ENCODE data around the gene SORBS1. TPM values are rescaled to one million over a fixed set of nuclear protein-coding genes. Genes with fewer than 3 reads are reported as not detected.

The SORBS1 gene
- total RNA-seq, 1 donor from 2014 or later, result 28.2 TPM

- no peak overlapping the region for H3K4me3 Mint-ChIP-seq
- no peak overlapping the region for H3K27ac Mint-ChIP-seq
- H3K27me3 Mint-ChIP-seq, result no peaks in the 10 kb centered on the region
- H3K36me3 Mint-ChIP-seq, result no peaks in the 10 kb centered on the region
- H3K9me3 Mint-ChIP-seq, result no peaks in the 10 kb centered on the region
- no peak for DNase-seq (ENCODE audit: extremely low spot score, unreplicated experiment)
- TF ChIP-seq, protein P1, sequence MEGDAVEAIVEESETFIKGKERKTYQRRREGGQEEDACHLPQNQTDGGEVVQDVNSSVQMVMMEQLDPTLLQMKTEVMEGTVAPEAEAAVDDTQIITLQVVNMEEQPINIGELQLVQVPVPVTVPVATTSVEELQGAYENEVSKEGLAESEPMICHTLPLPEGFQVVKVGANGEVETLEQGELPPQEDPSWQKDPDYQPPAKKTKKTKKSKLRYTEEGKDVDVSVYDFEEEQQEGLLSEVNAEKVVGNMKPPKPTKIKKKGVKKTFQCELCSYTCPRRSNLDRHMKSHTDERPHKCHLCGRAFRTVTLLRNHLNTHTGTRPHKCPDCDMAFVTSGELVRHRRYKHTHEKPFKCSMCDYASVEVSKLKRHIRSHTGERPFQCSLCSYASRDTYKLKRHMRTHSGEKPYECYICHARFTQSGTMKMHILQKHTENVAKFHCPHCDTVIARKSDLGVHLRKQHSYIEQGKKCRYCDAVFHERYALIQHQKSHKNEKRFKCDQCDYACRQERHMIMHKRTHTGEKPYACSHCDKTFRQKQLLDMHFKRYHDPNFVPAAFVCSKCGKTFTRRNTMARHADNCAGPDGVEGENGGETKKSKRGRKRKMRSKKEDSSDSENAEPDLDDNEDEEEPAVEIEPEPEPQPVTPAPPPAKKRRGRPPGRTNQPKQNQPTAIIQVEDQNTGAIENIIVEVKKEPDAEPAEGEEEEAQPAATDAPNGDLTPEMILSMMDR (conservative IDR thresholded peaks at IDR 0.05), result no peak
- peaks cover 33% of the 10 kb centered on the region for H3K4me1 Mint-ChIP-seq (ENCODE audit: unreplicated experiment)
Measured at GRCh38 chr10:95508730-95509129, 52.4 kb downstream of the SORBS1 start.

DNA sequence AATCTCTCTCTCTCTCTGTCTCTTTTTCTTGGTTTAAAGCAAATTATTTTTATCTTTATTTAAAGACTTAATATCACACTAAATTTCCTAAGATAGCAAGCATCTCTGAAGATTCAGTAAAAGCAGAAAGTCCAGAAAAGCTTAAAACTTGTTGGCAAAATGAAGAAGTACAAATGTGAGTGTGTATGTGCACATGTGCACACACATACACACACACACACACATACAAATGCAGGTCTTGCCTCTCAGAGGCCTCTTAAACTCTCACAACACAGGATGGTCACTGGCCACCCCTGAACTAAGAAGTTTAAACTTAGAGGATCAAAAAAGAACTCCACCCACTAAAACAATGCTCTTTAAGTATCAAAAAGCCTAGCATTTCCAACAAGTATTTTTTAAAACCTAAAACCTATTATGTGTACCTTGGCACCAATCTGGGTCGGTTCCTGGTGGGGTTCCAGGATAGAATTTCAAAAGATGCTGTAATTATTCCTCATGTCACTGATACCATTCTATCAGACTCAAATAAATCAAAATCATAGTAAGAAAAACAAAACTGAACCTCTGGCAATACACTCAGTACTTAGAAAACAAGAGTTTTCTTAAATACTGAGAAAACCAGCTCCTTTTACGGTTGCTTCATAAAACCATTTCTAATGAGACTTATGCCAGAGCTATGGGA lies 55.0 kb downstream of the SORBS1 start:
- no peaks in the 10 kb centered on the region for H3K27me3 Mint-ChIP-seq
- H3K9me3 Mint-ChIP-seq, result no peaks in the 10 kb centered on the region
- peaks cover 41% of the 10 kb centered on the region for H3K4me1 Mint-ChIP-seq (ENCODE audit: unreplicated experiment)
- no peak overlapping the region for H3K4me3 Mint-ChIP-seq
- no peak for DNase-seq (ENCODE audit: extremely low spot score, unreplicated experiment)
- H3K27ac Mint-ChIP-seq, result no peak overlapping the region
- TF ChIP-seq, protein P1 (conservative IDR thresholded peaks at IDR 0.05), result no peak
- H3K36me3 Mint-ChIP-seq, result no peaks in the 10 kb centered on the region

DNA sequence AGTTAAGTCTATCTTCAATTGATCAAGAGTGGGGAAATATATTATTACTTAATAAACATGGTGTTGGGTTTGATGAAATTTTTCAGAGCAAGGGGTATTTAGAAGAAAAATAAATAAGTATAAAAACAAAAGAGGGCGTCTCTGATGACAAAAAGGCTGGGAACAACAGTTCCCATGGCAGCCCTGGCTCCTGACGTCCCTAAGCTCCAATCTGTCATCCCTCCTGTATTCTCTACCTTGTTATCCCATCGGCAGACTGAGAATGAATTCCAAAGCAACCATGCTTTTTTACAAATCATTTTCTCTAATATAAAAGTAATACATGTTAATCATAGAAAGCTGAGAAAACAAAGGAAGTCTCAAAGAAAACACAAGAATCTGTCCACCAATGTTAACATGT lies 55.5 kb downstream of the SORBS1 start:
- no peak for DNase-seq (ENCODE audit: extremely low spot score, unreplicated experiment)
- Mint-ChIP-seq H3K27ac (no peak overlapping the region), H3K36me3 (no peaks in the 10 kb centered on the region), H3K4me1 (ENCODE audit: unreplicated experiment) (peaks cover 45% of the 10 kb centered on the region), H3K27me3 (no peaks in the 10 kb centered on the region), H3K4me3 (no peak overlapping the region), H3K9me3 (no peaks in the 10 kb centered on the region)
- TF ChIP-seq, protein P1 (conservative IDR thresholded peaks at IDR 0.05), result no peak

DNA sequence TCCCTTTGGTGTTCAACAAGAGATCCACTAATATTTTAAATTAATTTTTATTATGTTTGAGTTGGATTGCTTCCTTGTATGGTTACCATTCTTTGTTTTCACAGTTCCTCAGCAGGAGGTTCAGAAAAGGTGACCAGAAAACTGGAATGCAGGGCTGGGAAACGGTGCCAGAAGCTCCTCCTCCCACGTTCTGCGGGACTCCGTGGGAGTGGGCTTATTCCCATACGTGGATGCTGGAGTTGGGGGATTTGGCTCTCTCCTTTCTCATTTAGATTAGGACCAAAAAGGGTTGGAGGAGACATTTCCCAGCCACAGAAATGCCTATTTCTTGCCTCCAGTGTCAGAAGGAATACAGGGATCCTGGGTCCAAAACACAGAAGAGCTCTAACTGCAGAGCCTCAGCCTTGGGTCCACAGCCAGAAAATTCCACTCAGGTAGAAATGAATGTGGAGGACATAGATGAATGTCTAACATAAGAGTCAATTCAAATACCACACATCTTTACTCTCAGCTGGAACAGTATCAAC lies 56.0 kb downstream of the SORBS1 start:
- Mint-ChIP-seq H3K4me3 (no peak overlapping the region), H3K9me3 (no peaks in the 10 kb centered on the region), H3K4me1 (ENCODE audit: unreplicated experiment) (peaks cover 47% of the 10 kb centered on the region), H3K27me3 (no peaks in the 10 kb centered on the region), H3K27ac (no peak overlapping the region), H3K36me3 (no peaks in the 10 kb centered on the region)
- DNase-seq (ENCODE audit: extremely low spot score, unreplicated experiment), result no peak
- TF ChIP-seq, protein P1 (conservative IDR thresholded peaks at IDR 0.05), result no peak

GRCh38 chr10:95504246-95504691 lies 56.9 kb downstream of the SORBS1 start:
- Mint-ChIP-seq H3K4me3 (no peak overlapping the region), H3K27me3 (no peaks in the 10 kb centered on the region), H3K36me3 (no peaks in the 10 kb centered on the region), H3K4me1 (ENCODE audit: unreplicated experiment) (peaks cover 51% of the 10 kb centered on the region), H3K27ac (no peak overlapping the region), H3K9me3 (no peaks in the 10 kb centered on the region)
- no peak for DNase-seq (ENCODE audit: extremely low spot score, unreplicated experiment)
- TF ChIP-seq, protein P1 (conservative IDR thresholded peaks at IDR 0.05), result no peak

Measured in type B pancreatic cell (in vitro differentiated cells).